Heart right ventricle (tissue), 16 donors: ENCODE results near the gene HMCN2. TPM values are rescaled to one million over a fixed set of nuclear protein-coding genes. Genes with fewer than 3 reads are reported as not detected.

Experiments
- ATAC-seq, 8 donors: fragments of 200-7000 bp; cut with Tn5 transposase; one replicate each; pipeline ENCODE4 v1.9.1; 2020; ENCODE audit warnings: mild to moderate bottlenecking in 8 of 8, moderate library complexity in 8 of 8, moderate number of reproducible peaks in 1 of 8
- DNase-seq, 2 donors: peaks; one replicate each; pipeline ENCODE4 v3.0.0-alpha.2; 2020
- H3K27ac ChIP-seq, 10 donors: fragments of 200-600 bp; sonication (generic) in 2 of 10; one replicate each; pipeline versions ENCODE4 v1.5.0 to v1.8.0; 2020 to 2022; ENCODE audit warnings: mild to moderate bottlenecking in 3 of 10
- H3K27me3 ChIP-seq, 7 donors: fragments of 200-600 bp; one replicate each; pipeline ENCODE4 v1.8.0; 2021 to 2022; ENCODE audit warnings: mild to moderate bottlenecking in 2 of 7
- H3K36me3 ChIP-seq, 9 donors: fragments of 200-600 bp; sonication (generic) in 1 of 9; one replicate each; pipeline versions ENCODE4 v1.5.0 to v1.8.0; 2020 to 2022; ENCODE audit warnings: mild to moderate bottlenecking in 2 of 9
- H3K4me1 ChIP-seq, 9 donors: fragments of 200-600 bp; sonication (generic) in 1 of 9; one replicate each; pipeline versions ENCODE4 v1.5.0 to v1.8.0; 2020 to 2022; ENCODE audit warnings: mild to moderate bottlenecking in 4 of 9
- H3K4me3 ChIP-seq, 10 donors: fragments of 200-600 bp; sonication (generic) in 2 of 10; one replicate each; pipeline versions ENCODE4 v1.5.0 to v1.8.0; 2020 to 2022; ENCODE audit warnings: mild to moderate bottlenecking in 7 of 10, moderate library complexity in 2 of 10
- H3K9me3 ChIP-seq, 11 donors: fragments of 200-600 bp in 10 of 11; sonication (generic) in 2 of 11; one replicate each; pipeline versions ENCODE4 v1.5.0 to v1.8.0; 2013 to 2022; ENCODE audit warnings: mild to moderate bottlenecking in 2 of 11, control low read depth in 1 of 11, moderate library complexity in 1 of 11
- CTCF ChIP-seq, 9 donors: fragments of 200-600 bp; sonication (generic) in 2 of 9; IDR thresholded peaks; one replicate each; pipeline versions ENCODE4 v1.5.0 to v1.8.0; 2021 to 2022; ENCODE audit warnings: antibody characterized with exemption in 9 of 9, mild to moderate bottlenecking in 5 of 9, moderate library complexity in 1 of 9
- WGBS, 2 donors: extraction: QIAGEN DNeasy Blood & Tissue Kit; methylation state at CpG; one replicate each; pipeline ENCODE4 v1.1.7; 2013; ENCODE audit warnings: inconsistent platforms in 1 of 2; 5-methylcytosine and 5-hydroxymethylcytosine counted together
- intact Hi-C, 10 donors: fragments of 100-400 bp; cut with DNase I; formaldehyde crosslinking; loops; one replicate each; pipeline versions ENCODE4 v1.11.1 to v1.14.2; 2022
- polyA plus RNA-seq, 2 donors: library from polyadenylated mRNA; stranded (reverse); fragments of 200-250 nt; gene quantifications; one replicate each; pipeline ENCODE4 v1.2.3, GENCODE V29; 2013
- total RNA-seq, 10 donors: library from RNA; stranded (reverse); fragmentation: NEBNext Ultra II Directional in 3 of 10; extraction: Animal tissue kit (Norgen Biotek cat#: 25700) in 3 of 10; gene quantifications; one replicate each; pipeline versions ENCODE4 v1.2.1 to v1.2.4, GENCODE V29; 2021 to 2023
- donor health status: Arrhythmogenic right ventricular cardiomyopathy.
- donor health status: ischemic (EF 13 %, LVEDD 7.1; RV severe dilation, severe dysfunction).
- donor health status: healthy with polysubstance abuse.
- donor health status: DM: no; HTN: yes; CAD: no.
- donor health status: DM: no; HTN: no; CAD: no.
- donor health status: ischemic (EF 25% LVEDD 6.9; RV normal size, moderate dysfunction).
- donor health status: ischemic (EF 25% LVEDD 5.7; RV mildly dilated, moderate dysfunction).
- donor health status: healthy.
- donor health status: DM: yes; HTN: yes; CAD: no.
- donor health status: Ischemic cardiomyopathy.
- donor health status: ischemic (EF 35%, LVEDD 5.7; RV mildly dilated, moderate dysfunction).
- donor health status: nonischemic (EF 11% LVEDD 7.7; RV severe dilation, severe dysfunction).
- donor health status: DM: yes; HTN: yes; CAD: no.
- donor health status: PGD.
- donor health status: ischemic (EF 29% LVEDD 5.4; RV normal size, mild dysfunction).
- donor health status: nonischemic (EF 23%, LVEDD 6.1; RV moderate dilation, normal function).

Gene HMCN2
- total and polyA plus RNA-seq, 12 donors: 2.6 to 10.2 (median 4.9) TPM

- ATAC-seq (no peak), DNase-seq (no peak)
- intact Hi-C loops: loop anchor here in 8 of 10 donors (5.0 to 10.0 kb wide), 4 partner anchors 132 to 357 kb away; no protein-coding TSS in a partner anchor
- Histone ChIP-seq H3K9me3 (no peaks in the 10 kb centered on the region), H3K27ac (no peak overlapping the region), H3K36me3 (no peaks in the 10 kb centered on the region), H3K4me3 (no peak overlapping the region), H3K4me1 (peaks cover 0 to 22% (median 5%) of the 10 kb centered on the region in 9 donors), H3K27me3 (no peaks in the 10 kb centered on the region)
- TF ChIP-seq CTCF (IDR thresholded peaks at IDR 0.05): no peak
- WGBS, 2 donors: 96 to 98% methylated on average over 3 of the region's 3 CpGs
These were observed 26.2 kb upstream of the HMCN2 start for GRCh38 chr9:130239363-130239695.

DNA sequence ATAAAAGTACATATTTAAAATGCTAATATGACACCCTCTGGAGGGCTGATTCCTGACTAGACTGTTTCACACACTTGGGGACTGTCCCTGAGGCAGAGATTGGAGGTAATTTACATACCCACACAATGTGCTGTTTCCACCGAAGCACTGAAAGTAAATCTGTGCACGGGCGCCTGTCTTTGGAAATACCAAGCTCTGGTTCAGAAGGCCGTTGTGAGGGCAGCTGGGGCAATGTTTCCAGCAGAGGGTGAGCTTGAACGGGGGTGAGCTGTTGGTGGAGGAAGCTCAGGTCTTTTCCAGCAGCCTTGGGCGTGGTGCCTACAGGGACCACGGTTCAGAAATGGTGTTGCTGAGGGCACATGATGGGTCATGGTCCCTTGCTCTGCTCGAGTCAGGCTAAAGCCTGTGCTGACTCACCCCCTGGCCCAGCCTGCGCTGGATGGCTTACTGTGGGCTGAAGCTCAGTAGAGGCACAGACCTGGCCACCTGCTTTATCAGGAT is 25.8 kb upstream of the HMCN2 start:
- Histone ChIP-seq H3K36me3 (no peaks in the 10 kb centered on the region), H3K27ac (no peak overlapping the region), H3K4me1 (peaks cover 0 to 22% (median 5%) of the 10 kb centered on the region in 9 donors), H3K27me3 (no peaks in the 10 kb centered on the region), H3K4me3 (no peak overlapping the region), H3K9me3 (no peaks in the 10 kb centered on the region)
- intact Hi-C loops: loop anchor here in 9 of 10 donors (5.0 to 10.0 kb wide), 5 partner anchors 103 to 357 kb away; no protein-coding TSS in a partner anchor
- 63 to 70% methylated on average over 9 of the region's 9 CpGs for WGBS, 2 donors
- no peak for ATAC-seq
- no peak for TF ChIP-seq CTCF (IDR thresholded peaks at IDR 0.05)
- no peak for DNase-seq

GRCh38 chr9:130240410-130241197 is 25.0 kb upstream of the HMCN2 start:
- Histone ChIP-seq H3K27me3 (no peaks in the 10 kb centered on the region), H3K4me1 (peaks cover 0 to 22% (median 3%) of the 10 kb centered on the region in 9 donors), H3K27ac (no peak overlapping the region), H3K9me3 (no peaks in the 10 kb centered on the region), H3K36me3 (no peaks in the 10 kb centered on the region), H3K4me3 (no peak overlapping the region)
- peak; percentile 56 to 81 (median 72) for ATAC-seq
- intact Hi-C loops: loop anchor here in 2 of 10 donors (5.0 kb wide), 2 partner anchors 102 to 353 kb away; no protein-coding TSS in a partner anchor
- peak in 1 of 2 donors; percentile 67 for DNase-seq
- 70% methylated on average over 5 of the region's 5 CpGs for WGBS, 2 donors
- TF ChIP-seq CTCF (IDR thresholded peaks at IDR 0.05): no peak

DNA sequence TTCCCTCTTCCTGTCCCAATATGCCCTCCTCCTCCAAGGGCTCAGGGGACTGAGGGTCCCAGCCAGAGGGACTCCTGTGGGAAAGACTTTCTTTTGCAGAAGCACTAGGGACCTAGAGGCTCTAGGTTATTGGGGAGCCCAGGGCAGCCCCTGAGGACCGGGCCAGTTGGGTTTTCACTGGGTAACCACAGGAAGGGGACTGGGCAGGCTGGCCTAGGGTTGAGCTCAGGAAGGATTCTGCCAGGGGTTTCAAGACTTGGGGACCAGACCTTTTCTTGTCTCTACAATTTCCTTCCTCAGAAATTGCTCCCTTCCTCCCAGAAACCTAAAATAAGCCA is 24.4 kb upstream of the HMCN2 start:
- intact Hi-C loops: loop anchor here in 2 of 10 donors (5.0 kb wide), 2 partner anchors 101 to 354 kb away; no protein-coding TSS in a partner anchor
- no peak for ATAC-seq
- TF ChIP-seq CTCF (IDR thresholded peaks at IDR 0.05): no peak
- no peak for DNase-seq
- Histone ChIP-seq H3K9me3 (no peaks in the 10 kb centered on the region), H3K27ac (no peak overlapping the region), H3K4me1 (peaks cover 0 to 17% (median 2%) of the 10 kb centered on the region in 9 donors), H3K4me3 (no peak overlapping the region), H3K36me3 (no peaks in the 10 kb centered on the region), H3K27me3 (no peaks in the 10 kb centered on the region)
- WGBS, 2 donors: 95 to 96% methylated on average over 1 of the region's 1 CpG
